Activated CD4-positive, CD25-positive, alpha-beta regulatory T cell (primary cell): ENCODE data around the gene ELF2.
"Not testable (repeated sequence)": the region's sequence is repeated elsewhere in the genome, so short reads cannot be mapped to it uniquely, and the experiment has no call there.

Source experiments
- DNase-seq, 4 experiments: peaks; one replicate each; lab custom pipeline; 2025; lab: John Stamatoyannopoulos, UW

ELF2 gene

GRCh38 chr4:139078926-139079325 is 98.1 kb downstream of the ELF2 start:
- DNase-seq = no peak

GRCh38 chr4:139077567-139078355 is 99.3 kb downstream of the ELF2 start:
- DNase-seq = no peak

- no peak for DNase-seq
Observed at GRCh38 chr4:139076016-139076744, 100.8 kb downstream of the ELF2 start.

GRCh38 chr4:139060591-139060990 is 116.4 kb downstream of the ELF2 start:
- no peak for DNase-seq

GRCh38 chr4:139059026-139059425 is 118.0 kb downstream of the ELF2 start:
- not testable (repeated sequence) for DNase-seq

- DNase-seq = no peak
Observed at GRCh38 chr4:139054791-139055505, 122.1 kb downstream of the ELF2 start.

- DNase-seq = no peak
Observed at GRCh38 chr4:139053909-139054308, 123.1 kb downstream of the ELF2 start.

GRCh38 chr4:139050446-139050845 is 126.6 kb downstream of the ELF2 start:
- DNase-seq = no peak

GRCh38 chr4:139048026-139048425 is 129.0 kb downstream of the ELF2 start:
- no peak for DNase-seq

GRCh38 chr4:139044291-139044690 is 132.7 kb downstream of the ELF2 start:
- no peak for DNase-seq

- DNase-seq = no peak
Observed at GRCh38 chr4:139042981-139043460, 134.0 kb downstream of the ELF2 start.

- DNase-seq = no peak
Observed at GRCh38 chr4:139038874-139039443, 138.1 kb downstream of the ELF2 start.

- no peak for DNase-seq
Observed at GRCh38 chr4:139036885-139037284, 140.1 kb downstream of the ELF2 start.

- no peak for DNase-seq
Observed at GRCh38 chr4:139035650-139036049, 141.4 kb downstream of the ELF2 start.

- peak; percentile 25 to 65 (median 46) for DNase-seq
Observed at GRCh38 chr4:139030614-139031235, 146.3 kb downstream of the ELF2 start.

GRCh38 chr4:139029866-139030363 is 147.1 kb downstream of the ELF2 start:
- DNase-seq = not testable (repeated sequence)

- DNase-seq = no peak
Observed at GRCh38 chr4:139028191-139028661, 148.8 kb downstream of the ELF2 start.

GRCh38 chr4:139027776-139028175 is 149.2 kb downstream of the ELF2 start:
- no peak for DNase-seq

- no peak for DNase-seq
Observed at GRCh38 chr4:139025841-139026240, 151.2 kb downstream of the ELF2 start.

GRCh38 chr4:139024686-139025085 is 152.3 kb downstream of the ELF2 start:
- no peak for DNase-seq

GRCh38 chr4:139022835-139023234 is 154.2 kb downstream of the ELF2 start:
- no peak for DNase-seq
